CD4-positive, alpha-beta T cell treated with Interleukin-17A for 1 hour (primary cell): ENCODE measurements around the gene HIRA.

ENCODE experiments used
- DNase-seq: peaks from one replicate; pipeline ENCODE4 v3.0.0-alpha.2; 2020

Gene HIRA

DNA sequence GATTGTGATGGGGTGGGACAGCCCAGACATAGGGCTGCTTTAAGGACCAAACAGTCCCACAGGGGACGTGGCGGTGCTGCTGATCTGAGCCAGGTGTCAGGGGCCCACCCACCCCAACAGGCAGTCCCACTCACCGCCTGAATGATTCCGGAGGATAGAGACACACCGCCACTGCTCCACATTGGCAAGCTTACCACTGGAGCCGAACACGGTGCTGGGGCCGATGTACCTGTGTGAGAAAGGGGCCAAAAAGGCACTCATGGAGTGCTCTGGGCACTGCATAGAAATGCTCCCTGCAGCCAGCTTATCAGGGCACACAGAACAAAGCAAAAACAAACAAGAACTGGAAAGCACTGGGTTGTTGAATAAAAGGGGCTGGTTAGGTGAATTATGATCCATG, 25.9 kb downstream of the HIRA start:
- DNase-seq = no peak

DNA sequence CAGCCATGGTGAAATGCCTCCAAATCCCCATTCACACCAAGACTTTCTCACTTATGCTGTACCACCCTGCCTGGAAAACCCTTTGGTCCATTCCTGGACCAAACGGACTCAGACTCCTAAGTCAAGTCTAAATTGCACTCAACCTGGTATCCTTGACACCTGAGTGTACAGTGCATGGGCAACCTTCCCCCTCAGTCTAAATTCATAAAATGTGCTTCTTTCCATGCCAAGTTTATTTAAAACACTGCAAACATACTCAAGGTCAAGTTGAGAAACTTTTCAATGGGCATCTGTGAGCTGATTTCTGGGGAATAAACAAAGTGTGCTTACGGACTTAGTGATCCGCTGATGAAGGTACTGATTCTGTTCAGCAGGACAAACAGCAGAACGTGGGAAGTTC, 26.4 kb downstream of the HIRA start:
- no peak for DNase-seq

DNA sequence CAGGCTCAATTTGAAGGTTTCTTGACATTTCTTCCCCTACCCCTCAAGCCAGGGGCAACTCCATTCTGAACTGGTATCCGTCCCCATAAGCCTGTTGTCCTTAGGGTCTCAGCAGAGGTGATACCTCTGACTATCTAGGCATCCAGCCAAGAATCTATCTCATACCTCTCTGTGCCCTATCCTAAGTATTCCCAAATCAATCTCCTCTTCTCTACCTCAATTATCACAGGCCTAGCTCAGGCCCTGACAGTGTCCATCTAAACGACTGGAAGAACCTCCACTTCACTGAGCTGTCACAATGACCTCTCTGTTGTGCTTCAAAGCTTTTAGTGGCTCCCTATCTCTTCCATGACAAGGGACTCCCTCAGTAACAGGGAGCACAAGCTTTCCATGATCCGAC, 26.9 kb downstream of the HIRA start:
- no peak for DNase-seq

DNA sequence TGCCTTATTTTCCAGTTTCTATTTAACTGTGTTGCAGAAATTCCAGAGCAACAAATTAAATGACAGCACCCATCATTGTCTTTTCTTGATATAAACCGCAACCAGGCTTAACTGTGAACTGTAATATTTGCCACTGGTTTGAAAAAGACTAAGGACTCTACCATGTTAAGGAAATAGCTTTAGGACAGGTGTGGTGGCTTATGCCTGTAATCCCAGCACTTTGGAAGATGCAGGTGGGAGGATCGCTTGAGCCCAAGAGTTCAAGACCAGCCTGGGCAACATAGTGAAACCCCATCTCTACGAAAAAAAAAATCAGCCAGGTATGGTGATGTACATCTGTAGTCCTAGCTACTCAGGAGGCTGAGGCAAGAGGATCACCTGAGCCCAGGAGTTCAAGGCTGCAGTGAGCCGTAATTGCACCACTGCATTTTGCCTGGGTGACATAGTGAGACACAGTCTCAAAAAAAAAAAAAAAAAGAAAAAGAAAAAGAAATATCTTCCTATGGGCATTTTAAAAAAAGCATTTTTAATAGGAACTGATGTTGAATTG, 28.8 kb downstream of the HIRA start:
- DNase-seq = no peak

DNA sequence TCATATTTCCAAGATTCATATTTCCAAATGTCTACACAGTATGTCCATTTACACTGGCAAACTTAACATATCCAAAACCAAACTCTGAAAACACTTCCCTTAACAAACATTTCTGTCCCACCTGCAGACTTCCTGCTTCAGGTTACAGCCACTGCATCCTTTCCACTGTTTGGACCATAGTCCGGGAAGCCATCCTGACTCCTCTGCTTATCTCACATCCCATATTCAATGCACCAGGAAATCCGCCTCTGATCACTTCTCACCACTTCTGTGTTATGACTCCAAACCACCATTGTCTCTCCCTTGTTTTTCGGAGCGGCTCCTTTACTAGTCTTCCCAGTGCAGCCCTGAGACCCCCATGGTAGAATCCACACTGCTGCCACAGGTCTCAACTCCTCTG, 30.1 kb downstream of the HIRA start:
- no peak for DNase-seq

DNA sequence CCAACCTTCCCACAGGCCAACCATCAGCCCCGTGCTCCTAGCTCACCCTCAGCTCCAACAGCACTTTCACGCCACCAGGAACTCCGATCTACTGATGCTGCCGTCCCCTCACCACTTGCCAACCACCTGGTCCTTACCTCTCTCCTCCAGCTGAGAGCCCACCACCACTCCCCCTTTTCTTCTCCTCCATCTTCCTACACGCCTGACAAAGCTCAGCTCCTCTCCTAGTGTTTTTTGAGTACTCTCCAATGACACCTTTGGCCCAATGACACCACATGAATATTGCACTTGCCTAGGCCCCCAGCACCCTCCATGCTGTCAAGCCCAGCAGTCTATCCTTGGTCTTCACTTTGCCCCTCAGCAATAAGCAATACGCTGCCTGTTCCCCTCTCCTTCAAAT, 30.7 kb downstream of the HIRA start:
- no peak for DNase-seq

DNA sequence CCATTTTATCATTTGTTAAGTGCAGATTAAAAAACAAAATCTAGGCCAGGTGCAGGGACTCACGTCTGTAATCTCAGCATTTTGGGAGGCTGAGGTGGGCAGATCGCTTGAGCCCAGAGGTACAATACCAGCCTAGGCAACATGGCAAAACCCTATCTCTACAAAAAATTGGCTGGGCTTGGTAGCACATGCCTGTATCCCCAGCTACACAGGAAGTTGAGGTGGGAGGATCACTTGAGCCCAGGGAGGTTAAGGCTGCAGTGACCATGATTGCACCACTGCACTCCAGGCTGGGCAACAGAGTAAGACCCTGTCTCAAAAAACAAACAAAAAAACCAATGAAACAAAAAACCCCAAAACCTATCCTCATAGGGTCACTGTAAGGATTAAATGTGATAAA, 32.9 kb downstream of the HIRA start:
- no peak for DNase-seq

DNA sequence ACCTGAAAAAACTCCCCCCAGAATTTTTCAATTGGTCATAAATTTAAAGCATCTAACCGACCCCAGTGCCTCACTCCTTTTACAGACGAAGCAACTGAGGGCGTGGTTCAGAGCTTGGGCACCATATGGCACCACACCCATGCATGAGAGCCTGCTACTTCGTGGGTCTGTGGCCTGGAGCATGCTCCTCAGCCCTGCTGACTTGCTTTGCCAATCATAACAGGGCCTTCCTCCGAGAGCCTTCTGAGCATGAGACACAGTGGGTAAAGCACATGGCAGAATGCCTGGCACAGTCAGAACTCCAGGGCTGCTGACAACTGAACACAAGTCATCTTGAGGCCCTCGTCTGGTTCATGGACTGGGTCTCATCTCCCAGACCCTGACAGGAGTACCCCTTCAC, 33.3 kb downstream of the HIRA start:
- no peak for DNase-seq

DNA sequence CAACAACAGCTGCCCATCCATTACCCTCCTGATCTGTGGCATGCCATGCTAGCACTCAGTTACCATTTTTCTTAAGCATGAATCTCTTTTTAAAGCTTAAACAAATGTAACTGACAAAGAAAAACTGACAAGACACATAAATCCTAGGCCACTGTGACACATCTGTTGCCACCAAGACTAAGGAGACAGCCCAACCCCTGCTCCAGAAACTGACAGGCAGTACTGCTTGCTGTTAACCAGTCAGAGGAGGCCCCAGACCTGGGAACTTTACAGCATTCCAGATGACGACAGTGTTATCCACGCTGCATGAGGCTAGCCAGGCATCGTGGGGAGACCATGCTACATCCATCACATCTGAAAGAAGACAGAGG, 33.8 kb downstream of the HIRA start:
- no peak for DNase-seq

DNA sequence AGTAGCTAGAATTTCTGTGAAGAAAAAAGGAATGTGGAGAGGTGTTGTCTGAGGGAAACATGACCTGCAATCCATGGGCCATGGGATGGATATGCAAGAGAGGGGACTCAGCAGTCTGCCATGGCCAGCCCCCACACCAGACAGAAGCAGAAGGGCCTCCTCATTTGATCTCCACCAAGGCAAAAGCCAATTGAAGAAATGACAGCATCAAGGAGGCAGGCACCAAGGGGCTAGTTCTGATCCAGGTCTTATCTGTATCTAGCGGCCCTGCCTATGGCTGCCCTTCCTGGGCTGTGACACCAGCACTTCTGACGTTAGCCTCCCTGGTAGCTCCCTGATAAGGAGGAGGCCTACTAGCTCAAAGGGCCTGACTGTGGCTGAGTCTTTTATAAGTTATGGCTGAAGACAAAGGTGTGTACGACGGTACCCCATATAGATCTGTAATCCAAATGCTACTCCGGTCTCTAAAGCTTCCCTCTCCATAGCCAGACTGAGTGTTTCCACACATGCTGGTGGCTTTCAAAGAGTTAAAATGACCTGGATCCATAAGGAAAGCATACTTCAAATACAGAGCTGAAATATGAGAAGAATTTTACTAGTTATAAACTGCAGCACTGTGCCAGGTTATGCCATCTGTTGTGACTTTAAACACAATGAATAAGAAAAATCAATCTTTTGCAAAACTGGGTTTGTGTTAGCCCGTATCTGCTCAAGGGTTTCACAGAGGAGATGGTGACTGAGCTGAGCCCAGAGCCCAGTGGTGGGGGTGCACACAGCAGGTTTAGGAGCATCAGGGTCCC, 34.4 kb downstream of the HIRA start:
- DNase-seq = no peak

DNA sequence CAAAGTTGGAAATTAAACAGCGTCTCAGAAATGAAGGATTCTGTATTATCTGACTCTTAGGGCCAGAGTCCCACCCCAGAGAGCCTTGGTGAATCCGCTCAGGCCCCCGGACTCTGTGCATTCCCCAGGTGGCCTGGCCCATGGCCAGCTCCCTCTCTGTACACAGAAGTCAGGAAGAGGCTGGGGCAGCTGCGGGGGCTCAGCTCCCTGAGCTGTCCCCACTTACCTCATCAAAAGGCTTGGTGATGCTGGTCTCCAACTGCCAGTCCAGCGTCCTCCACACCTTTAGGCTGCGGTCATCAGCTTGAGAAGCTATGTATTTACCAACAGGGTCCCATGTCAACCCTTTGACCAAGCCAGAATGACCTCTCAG, 35.0 kb downstream of the HIRA start:
- DNase-seq = no peak

DNA sequence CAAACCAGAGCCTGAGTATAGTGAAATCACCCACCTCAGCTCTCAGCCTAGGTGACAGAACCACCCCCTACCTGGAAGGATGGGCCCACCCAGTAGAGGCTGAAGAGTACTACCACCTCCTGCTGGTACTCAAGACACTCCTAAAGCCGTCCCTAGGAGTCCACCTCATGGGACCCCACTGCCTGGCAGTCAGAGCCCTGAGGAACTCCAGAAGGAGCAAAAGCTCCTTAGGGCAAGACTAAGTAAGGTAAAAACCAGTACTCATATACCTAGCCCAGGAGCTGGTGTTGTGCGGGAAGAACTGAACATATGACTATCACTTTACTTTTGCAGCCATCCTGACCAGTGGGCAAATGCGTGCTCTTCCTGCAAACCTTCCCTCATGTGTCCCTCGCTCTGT, 36.3 kb downstream of the HIRA start:
- DNase-seq = no peak

DNA sequence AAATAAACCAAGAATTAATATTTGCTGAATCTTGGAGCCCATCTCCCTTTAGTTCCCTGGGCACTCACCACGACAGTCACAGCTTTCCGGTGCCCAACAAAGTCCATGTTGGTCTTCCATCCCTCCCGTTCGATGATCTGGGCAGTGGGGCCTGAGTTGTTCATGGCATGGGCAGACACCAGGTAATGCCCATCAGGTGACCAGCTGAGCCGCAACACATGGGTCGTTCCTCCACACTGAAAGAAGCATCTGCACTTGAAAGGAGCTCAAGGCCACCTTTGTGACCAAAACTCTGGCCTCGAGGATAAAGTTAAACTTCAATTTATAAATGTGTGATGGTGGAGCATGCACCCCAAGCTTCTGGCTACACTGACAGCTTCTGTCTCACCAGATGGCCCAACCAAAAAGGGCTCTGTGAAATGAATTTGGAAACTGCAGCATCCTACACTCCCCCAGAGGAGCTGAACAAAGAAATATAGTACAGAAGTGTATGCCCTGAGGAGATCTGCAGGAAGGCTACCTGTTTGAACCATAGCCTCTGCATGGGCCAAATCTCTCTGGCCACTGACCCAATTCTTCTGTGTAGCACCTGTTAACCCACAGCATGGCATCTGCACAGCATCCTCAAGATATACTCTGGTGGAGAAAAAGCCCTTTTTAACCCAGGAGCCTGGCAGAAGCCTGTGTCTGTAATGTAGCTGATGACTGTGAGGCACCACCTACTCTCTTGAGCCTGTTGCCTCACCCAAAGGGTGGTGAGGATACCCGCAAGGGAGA, 37.1 kb downstream of the HIRA start:
- DNase-seq = no peak

DNA sequence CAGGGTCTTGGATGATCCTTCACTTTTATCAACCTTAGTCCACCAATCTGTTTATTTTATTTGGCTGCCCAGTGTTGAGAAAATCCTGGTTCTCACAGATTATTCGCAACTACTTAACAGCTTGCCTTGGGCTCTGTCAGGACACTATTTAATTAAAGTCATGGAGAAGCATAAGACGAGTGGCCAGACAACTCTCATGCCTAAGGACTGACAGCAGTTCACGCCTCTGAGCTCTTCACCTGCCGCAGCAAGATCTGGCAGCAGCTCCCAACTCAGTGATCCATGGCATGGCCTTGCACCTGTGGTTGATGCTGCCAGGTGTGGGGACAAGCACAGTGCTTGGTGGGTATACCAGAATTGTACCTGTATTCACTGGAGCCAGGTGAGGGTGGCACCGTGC, 37.8 kb downstream of the HIRA start:
- no peak for DNase-seq

DNA sequence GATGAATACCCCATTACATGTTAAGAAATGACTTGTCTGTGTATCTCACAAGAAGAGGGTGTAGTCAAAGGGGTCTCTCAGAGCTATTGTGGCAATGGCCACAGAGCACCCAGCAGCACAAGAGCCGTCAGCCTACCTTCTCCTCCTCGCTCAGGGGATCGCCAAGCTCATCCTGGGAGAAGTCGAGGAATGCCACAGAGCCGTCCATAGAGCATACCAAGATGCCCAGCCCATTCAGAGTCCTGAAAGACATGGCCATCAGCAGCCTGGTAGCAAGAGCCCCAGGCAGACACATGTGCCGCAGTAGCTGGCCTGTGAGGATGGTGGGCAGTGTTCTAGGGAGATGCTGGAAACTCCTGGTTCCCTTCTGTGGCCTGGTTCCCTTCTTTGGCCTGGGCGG, 44.0 kb downstream of the HIRA start:
- DNase-seq = no peak

DNA sequence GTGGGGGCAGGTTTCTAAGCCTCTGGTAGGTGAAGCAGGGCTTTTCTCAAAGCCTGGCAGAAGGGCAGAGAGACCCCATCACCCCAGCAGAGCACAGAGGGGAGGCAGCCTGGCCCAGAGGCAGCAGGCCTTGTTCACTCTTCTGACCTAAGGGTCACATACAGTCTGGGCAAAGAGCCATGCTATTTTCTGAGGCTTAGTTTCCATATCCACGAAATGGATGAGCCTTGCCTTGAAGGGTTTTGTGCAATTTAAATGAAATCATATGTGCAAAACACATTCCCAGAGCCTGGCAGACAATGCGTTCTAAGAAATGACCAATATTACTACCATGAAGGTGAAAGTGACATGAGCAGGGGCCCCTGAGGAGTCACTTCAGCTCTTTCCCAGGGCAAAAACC, 44.5 kb downstream of the HIRA start:
- no peak for DNase-seq

DNA sequence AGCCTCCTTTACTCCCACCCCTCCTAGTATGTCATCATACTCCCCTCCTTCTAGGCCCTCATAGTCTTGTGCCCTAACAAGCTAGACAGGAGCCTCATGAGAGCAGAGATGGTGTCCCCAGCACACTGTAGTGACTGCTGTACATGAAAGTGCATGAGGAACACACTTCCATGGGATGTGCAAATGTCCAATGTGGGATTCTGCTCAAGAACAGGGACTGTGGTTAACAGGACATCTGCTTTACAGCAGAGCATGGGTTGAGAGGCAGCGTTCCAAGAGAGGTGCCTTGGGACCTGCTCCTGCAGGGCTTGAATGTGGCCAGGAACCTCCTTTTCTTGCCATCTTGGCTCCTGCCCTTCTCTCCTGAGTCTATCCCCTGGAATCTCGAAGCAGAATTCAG, 45.3 kb downstream of the HIRA start:
- DNase-seq = no peak

DNA sequence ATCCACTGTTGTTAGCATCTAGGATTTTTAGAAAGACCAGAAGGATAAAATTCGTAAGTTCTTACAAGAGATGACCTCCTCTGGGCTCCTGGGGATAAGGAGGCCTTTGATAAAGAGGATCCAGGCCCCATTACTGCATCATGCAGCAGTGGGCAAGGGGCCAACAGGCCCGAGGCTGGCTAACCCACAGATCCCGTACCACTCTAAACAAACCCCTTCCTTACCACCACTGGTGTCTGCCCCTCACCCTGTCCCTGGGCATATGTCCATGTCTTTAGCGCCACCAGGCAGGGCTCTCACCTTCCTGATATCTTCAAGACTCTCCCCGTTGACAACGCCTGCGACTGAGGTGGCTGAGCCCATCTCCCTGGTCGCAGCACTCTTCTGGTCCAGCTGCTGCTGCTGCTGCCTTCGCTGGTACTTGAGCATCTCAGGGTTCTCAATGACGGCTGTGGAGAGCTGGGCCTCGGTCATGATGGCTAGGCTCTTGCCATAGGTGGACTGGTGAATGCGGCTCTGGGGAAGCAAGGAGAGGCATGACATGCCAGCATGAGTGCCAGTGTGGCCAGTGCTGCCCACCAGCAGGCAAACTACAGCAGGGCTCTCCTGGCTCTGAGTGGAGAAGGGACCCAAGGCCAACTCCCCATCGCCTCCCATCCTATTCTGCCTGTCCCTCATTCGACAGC, 46.2 kb downstream of the HIRA start:
- no peak for DNase-seq

DNA sequence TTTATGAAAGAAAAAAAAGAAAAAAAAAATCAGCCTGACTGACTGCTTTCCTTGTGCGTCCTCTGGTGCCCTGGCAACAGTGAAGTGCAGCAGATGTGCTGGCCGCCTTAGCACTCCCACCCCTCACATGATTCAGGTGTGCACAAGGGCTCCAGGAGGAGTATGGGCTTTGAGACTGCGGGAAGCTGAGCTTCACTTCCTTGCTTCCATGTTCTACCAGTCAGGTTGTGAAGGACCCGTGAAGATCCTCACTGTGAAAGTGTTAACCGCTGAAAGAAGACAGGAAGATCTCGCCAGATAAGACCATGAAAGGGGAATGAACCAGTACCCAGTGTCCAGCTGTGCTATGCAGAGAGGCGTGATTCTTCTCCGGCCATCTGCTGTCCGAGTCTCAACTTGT, 48.2 kb downstream of the HIRA start:
- DNase-seq = no peak

DNA sequence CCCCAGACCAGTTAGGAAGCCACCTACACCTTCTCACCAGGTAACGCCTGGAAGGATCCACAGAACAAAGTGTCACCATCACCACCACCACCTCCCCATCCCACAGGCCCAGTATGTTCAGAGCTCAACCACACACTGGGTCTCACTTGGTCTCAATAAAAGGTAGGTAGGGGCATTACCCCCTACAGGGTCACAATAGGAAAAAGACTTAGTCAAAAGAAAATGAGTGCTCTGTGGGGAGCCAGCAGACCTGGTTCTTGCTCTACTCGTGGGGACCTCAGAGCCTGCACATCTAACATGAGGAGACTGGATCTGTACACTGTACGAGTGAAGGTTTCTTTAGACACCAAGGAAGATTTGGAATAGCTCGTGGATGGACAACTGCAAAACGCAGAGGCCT, 49.3 kb downstream of the HIRA start:
- no peak for DNase-seq

DNA sequence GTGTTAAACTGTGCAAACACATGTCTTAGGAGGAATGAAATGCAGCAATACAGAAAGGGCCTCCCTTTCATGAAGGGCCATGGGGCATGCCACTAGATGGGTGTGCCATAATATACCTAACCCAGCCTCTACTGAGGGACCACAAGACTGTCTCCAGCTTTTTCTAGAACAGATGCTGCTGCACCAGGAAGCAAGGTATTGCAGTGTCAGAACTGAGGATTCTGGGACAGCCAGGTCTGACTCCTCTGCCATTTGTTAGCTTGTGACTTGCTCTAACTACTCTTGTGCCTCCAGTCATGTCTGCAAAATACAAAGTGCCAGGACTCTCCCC, 53.2 kb downstream of the HIRA start:
- no peak for DNase-seq

DNA sequence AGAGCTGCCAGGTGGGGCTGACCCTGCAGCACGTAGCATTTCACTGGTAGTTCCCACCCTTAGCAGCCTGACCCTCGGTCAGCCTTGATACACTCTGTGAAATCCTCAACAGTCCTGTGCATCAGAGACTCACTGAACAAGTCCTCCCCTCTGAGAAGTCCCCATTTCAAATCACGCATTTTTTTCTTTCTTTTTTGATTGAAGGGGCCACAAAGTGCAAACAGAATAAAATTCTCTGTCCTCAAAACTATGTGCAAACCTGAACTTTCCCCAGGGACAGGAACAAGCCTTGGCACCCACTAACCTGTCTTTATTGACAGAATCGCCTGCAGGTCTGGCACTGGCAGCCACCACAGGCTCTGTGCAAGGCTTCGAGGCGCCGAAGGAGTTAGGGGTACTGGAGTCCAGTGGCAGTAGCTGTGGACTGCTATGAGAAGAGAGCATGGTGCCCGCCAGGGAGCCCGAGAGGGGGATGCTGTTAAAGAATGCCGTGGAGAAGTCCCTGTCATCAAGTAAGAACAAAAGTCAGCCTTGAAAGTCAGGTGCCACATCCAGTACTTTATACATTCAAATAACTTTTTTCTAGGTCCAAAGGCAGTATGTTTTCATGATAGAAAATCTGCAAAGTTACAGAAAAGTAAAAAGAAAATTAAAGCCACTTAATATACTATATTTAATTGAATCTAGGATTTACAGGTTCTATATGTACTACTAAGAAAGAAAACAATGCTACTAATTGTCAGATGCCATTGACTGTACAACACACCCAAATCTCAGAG, 53.8 kb downstream of the HIRA start:
- no peak for DNase-seq

DNA sequence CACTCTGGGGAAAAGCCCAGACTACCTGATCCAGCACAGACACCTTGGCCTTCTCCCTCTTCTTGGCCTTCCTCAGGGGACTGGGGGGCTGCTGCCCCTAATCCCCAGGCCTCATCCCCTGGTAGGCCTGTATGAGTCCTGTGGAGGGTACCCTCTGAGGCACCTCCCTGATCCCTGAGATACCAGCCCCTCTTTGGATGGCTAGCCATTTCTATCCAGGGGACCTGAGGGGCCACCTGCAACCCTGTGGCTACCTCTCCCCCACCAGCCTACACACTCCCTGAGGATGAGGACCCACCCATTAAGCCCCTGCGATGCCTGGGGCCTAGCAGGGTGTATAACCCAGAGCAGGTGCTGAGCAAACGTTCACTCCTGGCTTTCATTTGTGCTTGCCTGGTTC, 54.6 kb downstream of the HIRA start:
- no peak for DNase-seq
